BLaER1 treated with 17β-estradiol and CSF1 and Interleukin-3, amounts not matched to agents 10 nM and 100 nM (cell line): Measurements from ENCODE around the gene SLC15A4.
A peak's percentile ranks its signal among the peaks of the same experiment; 100 is the strongest.

Experiments used
- H3K27ac ChIP-seq, 11 experiments: shearing (Covaris generic); formaldehyde crosslinking; 2 replicates each; pipeline ENCODE4 v1.8.1; 2022
- H3K27me3 ChIP-seq, 11 experiments: shearing (Covaris generic); formaldehyde crosslinking; 2 replicates each; pipeline ENCODE4 v1.8.1; 2022
- H3K36me3 ChIP-seq, 11 experiments: shearing (Covaris generic); formaldehyde crosslinking; 2 replicates each; pipeline ENCODE4 v1.8.1; 2022
- H3K4me1 ChIP-seq, 10 experiments: shearing (Covaris generic); formaldehyde crosslinking; 2 replicates each; pipeline ENCODE4 v1.8.1; 2022
- H3K4me2 ChIP-seq, 11 experiments: shearing (Covaris generic); formaldehyde crosslinking; 2 replicates each; pipeline ENCODE4 v1.8.1; 2022
- H3K4me3 ChIP-seq, 10 experiments: shearing (Covaris generic); formaldehyde crosslinking; 2 replicates each; pipeline ENCODE4 v1.8.1; 2022
- H3K9ac ChIP-seq, 11 experiments: shearing (Covaris generic); formaldehyde crosslinking; 2 replicates each; pipeline ENCODE4 v1.8.1; 2022
- H3K9me3 ChIP-seq, 11 experiments: shearing (Covaris generic); formaldehyde crosslinking; replicated peaks in 1 of 11; 2 replicates each; pipeline ENCODE4 v1.8.1; 2022
- H4K20me1 ChIP-seq, 11 experiments: shearing (Covaris generic); formaldehyde crosslinking; 2 replicates each; pipeline ENCODE4 v1.8.1; 2022
- Cebpa-rat ChIP-seq, 11 experiments: shearing (Covaris generic); IDR thresholded peaks; 2 replicates each; pipeline ENCODE4 v1.8.1; 2022

SLC15A4 gene

GRCh38 chr12:128823916-128824839 lies at the start of gene SLC15A4:
TSS of gene SLC15A4 (minus strand) at chr12:128823958. CDS start at chr12:128823943, 15 bp downstream.
- H3K27ac ChIP-seq: peak within 1 kb of the TSS; percentile 60 to 97 (median 92)
- peak within 1 kb of the TSS; percentile 84 to 98 (median 94) for H3K4me3 ChIP-seq
- peaks cover 4 to 16% (median 14%) of the 10 kb centered on the region in 11 experiments; a peak in 8 of 22 replicates for H3K36me3 ChIP-seq
- H4K20me1 ChIP-seq: peaks cover 26 to 42% (median 39%) of the 10 kb centered on the region in 11 experiments; a peak in 21 of 22 replicates
- H3K9me3 ChIP-seq: peaks cover 0 to 11% (median 7%) of the 10 kb centered on the region in 11 experiments; a peak in 9 of 22 replicates
- H3K27me3 ChIP-seq: no peaks in the 10 kb centered on the region
- H3K9ac ChIP-seq: peak within 1 kb of the TSS; percentile 80 to 96 (median 90)
- peak within 1 kb of the TSS; percentile 89 to 98 (median 96) for H3K4me2 ChIP-seq
- H3K4me1 ChIP-seq: peaks cover 48 to 77% (median 59%) of the 10 kb centered on the region in 10 experiments
- TF ChIP-seq Cebpa-rat (IDR thresholded peaks at IDR 0.05): no peak

- H3K27ac ChIP-seq: no peak overlapping the region
- H3K4me1 ChIP-seq: no peaks in the 10 kb centered on the region; a peak in 1 of 20 replicates
- H3K36me3 ChIP-seq: peaks cover 12 to 52% (median 24%) of the 10 kb centered on the region in 11 experiments; a peak in 21 of 22 replicates
- no peaks in the 10 kb centered on the region for H4K20me1 ChIP-seq
- H3K4me3 ChIP-seq: no peak overlapping the region
- TF ChIP-seq Cebpa-rat (IDR thresholded peaks at IDR 0.05): no peak
- peaks cover 26 to 48% (median 31%) of the 10 kb centered on the region in 11 experiments for H3K9me3 ChIP-seq
- no peaks in the 10 kb centered on the region for H3K27me3 ChIP-seq
- no peak overlapping the region for H3K4me2 ChIP-seq
- no peak overlapping the region for H3K9ac ChIP-seq
Observed at GRCh38 chr12:128872303-128872702, 48.5 kb upstream of the SLC15A4 start.

DNA sequence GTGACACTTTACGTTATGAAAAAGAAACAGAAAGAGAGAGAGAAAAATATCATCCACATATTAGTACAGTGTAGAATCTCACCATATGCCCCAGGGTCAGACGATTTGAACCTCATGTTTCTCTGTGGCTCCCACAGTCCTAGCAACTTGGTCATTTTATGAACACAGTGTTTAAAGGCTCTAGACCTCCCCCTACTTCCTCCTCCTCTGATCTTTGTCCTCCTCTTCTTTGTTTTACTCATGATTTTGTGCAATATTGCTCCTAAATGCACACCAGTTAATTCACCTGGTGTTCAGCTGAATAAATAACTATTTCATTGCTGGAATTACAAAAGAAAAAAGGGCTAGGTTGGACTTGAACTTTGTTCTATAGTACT lies 47.7 kb upstream of the SLC15A4 start:
- Histone ChIP-seq H3K9me3 (peaks cover 18 to 40% (median 23%) of the 10 kb centered on the region in 11 experiments), H3K4me3 (no peak overlapping the region), H3K9ac (no peak overlapping the region), H3K4me2 (no peak overlapping the region), H3K27me3 (no peaks in the 10 kb centered on the region), H4K20me1 (no peaks in the 10 kb centered on the region), H3K27ac (no peak overlapping the region), H3K36me3 (peaks cover 7 to 44% (median 16%) of the 10 kb centered on the region in 11 experiments; a peak in 21 of 22 replicates), H3K4me1 (no peaks in the 10 kb centered on the region; a peak in 1 of 20 replicates)
- no peak for TF ChIP-seq Cebpa-rat (IDR thresholded peaks at IDR 0.05)

DNA sequence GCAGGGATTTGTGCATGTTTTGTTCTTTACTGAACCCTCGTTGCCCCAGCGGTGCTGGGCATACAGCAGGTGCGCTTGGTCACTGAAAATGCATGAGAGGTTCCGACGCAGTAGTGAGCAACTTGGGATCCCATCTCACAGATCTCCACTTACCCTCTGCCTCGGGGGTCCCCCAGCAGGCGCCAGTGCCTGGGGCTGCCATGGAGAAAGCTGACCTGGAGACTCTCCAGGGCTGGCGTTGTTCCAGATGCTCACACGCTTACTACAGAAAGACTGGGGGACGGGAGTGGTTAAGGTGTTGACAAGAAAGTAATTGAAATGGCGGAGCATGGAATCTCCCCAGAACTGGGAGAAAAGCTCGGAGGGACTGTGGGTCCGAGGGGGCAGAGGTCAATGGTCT lies 43.7 kb upstream of the SLC15A4 start:
- H3K27ac ChIP-seq: no peak overlapping the region
- no peaks in the 10 kb centered on the region for H3K27me3 ChIP-seq
- H4K20me1 ChIP-seq: peaks cover 0 to 10% (median 0%) of the 10 kb centered on the region in 11 experiments; a peak in 2 of 22 replicates
- peaks cover 0 to 14% (median 10%) of the 10 kb centered on the region in 10 experiments; a peak in 11 of 20 replicates for H3K4me1 ChIP-seq
- no peak overlapping the region for H3K4me2 ChIP-seq
- H3K36me3 ChIP-seq: peaks cover 0 to 28% (median 0%) of the 10 kb centered on the region in 11 experiments; a peak in 7 of 22 replicates
- no peak for TF ChIP-seq Cebpa-rat (IDR thresholded peaks at IDR 0.05)
- H3K9ac ChIP-seq: no peak overlapping the region
- no peak overlapping the region for H3K4me3 ChIP-seq
- H3K9me3 ChIP-seq: peaks cover 0 to 9% (median 0%) of the 10 kb centered on the region in 11 experiments; a peak in 2 of 22 replicates

DNA sequence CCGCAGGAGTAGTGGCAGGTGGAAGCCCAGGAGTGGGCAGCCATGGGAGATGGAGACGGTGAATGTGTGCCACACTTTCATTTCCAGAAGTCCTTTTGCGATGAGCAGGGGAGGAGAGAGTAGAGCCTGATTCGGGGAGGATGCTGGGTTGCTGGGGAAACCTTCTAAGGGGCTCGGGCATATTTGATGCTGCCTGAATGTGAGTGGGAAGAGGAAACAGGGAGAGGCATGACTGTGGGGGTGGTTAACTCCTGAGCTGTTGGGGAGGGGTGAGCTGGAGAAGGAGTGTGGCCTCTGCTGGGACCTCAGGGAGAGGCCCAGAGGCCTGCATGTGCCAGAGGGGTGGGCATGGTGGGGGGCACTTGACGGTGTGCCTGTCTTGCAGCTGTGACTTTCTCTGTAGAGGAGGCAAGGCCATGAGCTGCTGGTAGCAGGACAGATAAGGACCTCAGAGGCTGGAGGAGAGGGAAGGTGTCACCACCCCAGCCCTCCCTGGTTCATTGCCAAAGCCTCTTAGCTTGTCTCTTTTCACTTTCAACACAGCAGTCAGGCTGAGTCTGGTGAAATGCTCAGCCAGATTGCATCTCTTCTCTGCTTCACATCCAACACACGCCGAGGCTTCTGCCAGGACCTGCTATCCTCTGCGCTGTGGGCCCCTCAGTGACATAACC lies 40.9 kb upstream of the SLC15A4 start:
- Histone ChIP-seq H3K9me3 (peaks cover 0 to 10% (median 0%) of the 10 kb centered on the region in 11 experiments; a peak in 3 of 22 replicates), H3K27ac (no peak overlapping the region), H3K4me3 (no peak overlapping the region), H3K4me2 (peak overlapping the region in 4 of 11 experiments; percentile 9 to 34 (median 12); a peak in 5 of 22 replicates), H3K27me3 (no peaks in the 10 kb centered on the region), H3K4me1 (peaks cover 0 to 23% (median 10%) of the 10 kb centered on the region in 10 experiments; a peak in 11 of 20 replicates), H4K20me1 (peaks cover 0 to 10% (median 0%) of the 10 kb centered on the region in 11 experiments; a peak in 2 of 22 replicates), H3K9ac (peak overlapping the region in 1 of 11 experiments; percentile 9; a peak in 2 of 22 replicates), H3K36me3 (peaks cover 0 to 47% (median 0%) of the 10 kb centered on the region in 11 experiments; a peak in 9 of 22 replicates)
- no peak for TF ChIP-seq Cebpa-rat (IDR thresholded peaks at IDR 0.05)

DNA sequence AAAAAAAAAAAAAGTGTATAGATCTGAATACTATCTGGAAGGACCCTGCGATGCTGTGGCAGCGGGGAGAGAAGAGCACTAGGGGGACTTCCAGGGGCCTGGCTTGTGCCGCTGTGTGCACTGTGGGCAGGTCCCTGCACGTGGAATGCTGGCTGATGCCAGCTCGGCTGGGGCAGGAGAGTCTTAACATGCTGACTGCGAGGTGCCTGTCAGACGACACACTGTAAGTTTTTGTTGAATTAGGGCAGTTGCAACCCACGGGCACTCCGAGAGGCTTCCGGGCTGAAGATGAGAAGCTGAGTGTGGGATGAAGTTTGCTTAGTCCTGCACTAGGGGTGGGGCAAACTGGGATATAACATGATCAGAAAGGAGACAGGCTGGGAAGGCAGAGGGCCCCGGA lies 40.2 kb upstream of the SLC15A4 start:
- Histone ChIP-seq H3K9me3 (peaks cover 0 to 17% (median 3%) of the 10 kb centered on the region in 11 experiments; a peak in 5 of 22 replicates), H3K4me1 (peaks cover 0 to 23% (median 10%) of the 10 kb centered on the region in 10 experiments; a peak in 11 of 20 replicates), H3K9ac (peak overlapping the region in 1 of 11 experiments; percentile 9; a peak in 1 of 22 replicates), H3K4me3 (no peak overlapping the region), H3K36me3 (peaks cover 0 to 45% (median 4%) of the 10 kb centered on the region in 11 experiments; a peak in 9 of 22 replicates), H3K27me3 (no peaks in the 10 kb centered on the region), H3K27ac (no peak overlapping the region), H4K20me1 (peaks cover 0 to 10% (median 0%) of the 10 kb centered on the region in 11 experiments; a peak in 2 of 22 replicates), H3K4me2 (peak overlapping the region in 3 of 11 experiments; percentile 11 to 34 (median 13); a peak in 1 of 22 replicates)
- no peak for TF ChIP-seq Cebpa-rat (IDR thresholded peaks at IDR 0.05)

DNA sequence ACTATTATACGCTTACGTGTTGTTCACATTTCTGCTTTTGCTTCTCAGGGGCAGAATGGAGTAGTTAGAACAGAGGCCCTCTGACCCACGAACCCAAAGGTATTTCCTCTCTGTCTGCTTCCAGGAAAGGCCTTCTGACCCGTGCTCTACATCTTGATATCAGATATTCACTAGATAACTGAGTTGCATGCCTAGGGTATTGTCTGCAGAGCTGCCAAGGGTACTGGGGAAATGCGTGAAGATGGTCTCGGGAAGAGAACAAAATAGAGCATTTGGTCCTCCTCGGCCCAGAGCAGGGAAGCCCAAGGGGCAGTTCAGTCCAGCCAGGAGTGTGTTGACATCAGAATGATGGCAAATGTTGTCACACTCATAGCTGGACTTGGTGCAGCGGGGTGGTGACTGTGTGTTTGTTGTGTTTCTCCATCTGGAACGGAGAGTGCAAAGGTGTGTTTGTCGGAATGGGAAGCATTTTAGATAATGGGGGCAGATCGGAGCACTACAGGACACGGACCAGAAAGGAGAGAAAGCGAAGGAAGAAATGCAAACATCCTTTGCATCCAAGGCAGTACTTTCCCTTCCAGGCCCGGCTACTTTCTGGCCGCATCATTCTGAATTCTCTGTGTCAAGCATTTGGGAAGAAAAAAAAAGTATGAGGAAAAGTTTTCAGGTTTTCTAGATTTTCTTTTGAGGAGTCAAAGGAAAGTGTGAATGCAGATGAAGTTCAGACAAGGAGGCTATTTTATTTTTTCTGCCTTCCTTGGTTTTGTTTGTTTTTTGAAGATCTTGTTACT lies 37.7 kb upstream of the SLC15A4 start:
- no peak overlapping the region for H3K9ac ChIP-seq
- no peak overlapping the region for H3K4me3 ChIP-seq
- no peak for TF ChIP-seq Cebpa-rat (IDR thresholded peaks at IDR 0.05)
- peaks cover 0 to 10% (median 0%) of the 10 kb centered on the region in 11 experiments; a peak in 2 of 22 replicates for H4K20me1 ChIP-seq
- no peak overlapping the region for H3K27ac ChIP-seq
- no peaks in the 10 kb centered on the region for H3K27me3 ChIP-seq
- no peak overlapping the region for H3K4me2 ChIP-seq
- H3K9me3 ChIP-seq: peaks cover 0 to 18% (median 3%) of the 10 kb centered on the region in 11 experiments; a peak in 6 of 22 replicates
- H3K4me1 ChIP-seq: peaks cover 14 to 43% (median 26%) of the 10 kb centered on the region in 10 experiments
- H3K36me3 ChIP-seq: peaks cover 0 to 43% (median 4%) of the 10 kb centered on the region in 11 experiments; a peak in 9 of 22 replicates

DNA sequence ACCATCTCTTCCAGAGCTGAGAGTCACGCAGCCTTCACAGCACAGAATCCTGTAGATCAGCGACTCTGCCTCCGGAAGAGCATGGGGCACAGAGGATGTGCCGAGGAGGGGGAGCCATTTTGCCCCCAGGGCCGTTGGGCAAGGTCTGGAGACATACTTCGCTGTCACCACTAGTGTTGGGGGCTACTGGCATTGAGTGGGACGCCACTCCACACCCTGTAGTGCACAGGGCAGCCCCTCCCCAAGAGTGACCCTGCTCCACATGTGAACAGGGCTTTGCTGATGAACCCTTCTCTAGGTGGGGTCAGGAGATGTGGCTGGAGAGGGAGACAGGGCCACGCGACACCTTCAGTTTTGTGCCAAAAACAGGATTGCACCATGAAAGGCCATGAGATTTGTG lies 35.6 kb upstream of the SLC15A4 start:
- no peak overlapping the region for H3K4me3 ChIP-seq
- H3K4me1 ChIP-seq: peaks cover 22 to 57% (median 39%) of the 10 kb centered on the region in 10 experiments
- peaks cover 0 to 4% (median 0%) of the 10 kb centered on the region in 11 experiments; a peak in 1 of 22 replicates for H4K20me1 ChIP-seq
- no peak overlapping the region for H3K9ac ChIP-seq
- no peak overlapping the region for H3K27ac ChIP-seq
- no peak for TF ChIP-seq Cebpa-rat (IDR thresholded peaks at IDR 0.05)
- H3K36me3 ChIP-seq: peaks cover 0 to 43% (median 4%) of the 10 kb centered on the region in 11 experiments; a peak in 9 of 22 replicates
- no peak overlapping the region for H3K4me2 ChIP-seq
- H3K9me3 ChIP-seq: peaks cover 0 to 18% (median 3%) of the 10 kb centered on the region in 11 experiments; a peak in 6 of 22 replicates
- peaks cover 0 to 8% (median 0%) of the 10 kb centered on the region in 11 experiments; a peak in 7 of 22 replicates for H3K27me3 ChIP-seq
